ENCODE data around the gene LRCH4.
A peak's percentile ranks its signal among the peaks of the same experiment; 100 is the strongest.

The LRCH4 gene, protein sequence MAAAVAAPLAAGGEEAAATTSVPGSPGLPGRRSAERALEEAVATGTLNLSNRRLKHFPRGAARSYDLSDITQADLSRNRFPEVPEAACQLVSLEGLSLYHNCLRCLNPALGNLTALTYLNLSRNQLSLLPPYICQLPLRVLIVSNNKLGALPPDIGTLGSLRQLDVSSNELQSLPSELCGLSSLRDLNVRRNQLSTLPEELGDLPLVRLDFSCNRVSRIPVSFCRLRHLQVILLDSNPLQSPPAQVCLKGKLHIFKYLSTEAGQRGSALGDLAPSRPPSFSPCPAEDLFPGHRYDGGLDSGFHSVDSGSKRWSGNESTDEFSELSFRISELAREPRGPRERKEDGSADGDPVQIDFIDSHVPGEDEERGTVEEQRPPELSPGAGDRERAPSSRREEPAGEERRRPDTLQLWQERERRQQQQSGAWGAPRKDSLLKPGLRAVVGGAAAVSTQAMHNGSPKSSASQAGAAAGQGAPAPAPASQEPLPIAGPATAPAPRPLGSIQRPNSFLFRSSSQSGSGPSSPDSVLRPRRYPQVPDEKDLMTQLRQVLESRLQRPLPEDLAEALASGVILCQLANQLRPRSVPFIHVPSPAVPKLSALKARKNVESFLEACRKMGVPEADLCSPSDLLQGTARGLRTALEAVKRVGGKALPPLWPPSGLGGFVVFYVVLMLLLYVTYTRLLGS

DNA sequence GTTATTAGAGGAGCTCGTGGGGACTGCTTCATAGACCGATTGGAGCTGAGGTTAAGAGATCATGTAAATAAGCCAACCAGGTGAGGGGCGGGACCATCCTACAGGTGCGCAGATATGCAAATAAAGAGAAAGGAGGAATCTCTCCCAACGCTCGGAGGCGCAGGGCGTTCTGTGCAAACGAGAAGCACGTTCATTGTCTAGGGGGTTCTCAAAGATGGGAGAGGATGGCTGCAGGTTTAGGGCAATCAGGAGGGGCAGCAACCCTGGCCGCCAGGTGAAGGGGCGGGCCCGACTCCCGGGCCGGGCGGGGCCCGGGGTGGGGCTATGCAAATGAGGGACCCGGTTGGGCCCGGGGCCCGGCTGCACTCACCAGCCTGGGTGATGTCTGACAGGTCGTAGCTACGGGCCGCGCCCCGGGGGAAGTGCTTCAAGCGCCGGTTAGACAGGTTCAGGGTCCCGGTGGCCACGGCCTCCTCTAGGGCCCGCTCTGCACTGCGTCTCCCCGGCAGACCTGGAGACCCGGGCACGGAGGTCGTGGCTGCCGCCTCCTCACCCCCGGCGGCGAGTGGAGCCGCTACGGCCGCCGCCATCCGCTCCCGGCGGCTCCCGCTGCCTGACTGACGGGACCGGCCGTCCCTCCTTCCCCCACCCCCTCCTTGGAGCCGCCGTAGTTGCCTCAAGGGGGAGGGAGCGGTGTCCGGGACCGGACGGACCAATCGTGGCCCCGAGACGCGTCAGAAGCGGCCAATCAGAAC lies at the start of gene LRCH4:
Gene LRCH4, minus strand, starts transcription at position 619 of the 755 bp plus-strand sequence. Its CDS starts 29 bp downstream, at position 590.
- peak; percentile 83 for DNase-seq (ENCODE audit: low spot score)

DNA sequence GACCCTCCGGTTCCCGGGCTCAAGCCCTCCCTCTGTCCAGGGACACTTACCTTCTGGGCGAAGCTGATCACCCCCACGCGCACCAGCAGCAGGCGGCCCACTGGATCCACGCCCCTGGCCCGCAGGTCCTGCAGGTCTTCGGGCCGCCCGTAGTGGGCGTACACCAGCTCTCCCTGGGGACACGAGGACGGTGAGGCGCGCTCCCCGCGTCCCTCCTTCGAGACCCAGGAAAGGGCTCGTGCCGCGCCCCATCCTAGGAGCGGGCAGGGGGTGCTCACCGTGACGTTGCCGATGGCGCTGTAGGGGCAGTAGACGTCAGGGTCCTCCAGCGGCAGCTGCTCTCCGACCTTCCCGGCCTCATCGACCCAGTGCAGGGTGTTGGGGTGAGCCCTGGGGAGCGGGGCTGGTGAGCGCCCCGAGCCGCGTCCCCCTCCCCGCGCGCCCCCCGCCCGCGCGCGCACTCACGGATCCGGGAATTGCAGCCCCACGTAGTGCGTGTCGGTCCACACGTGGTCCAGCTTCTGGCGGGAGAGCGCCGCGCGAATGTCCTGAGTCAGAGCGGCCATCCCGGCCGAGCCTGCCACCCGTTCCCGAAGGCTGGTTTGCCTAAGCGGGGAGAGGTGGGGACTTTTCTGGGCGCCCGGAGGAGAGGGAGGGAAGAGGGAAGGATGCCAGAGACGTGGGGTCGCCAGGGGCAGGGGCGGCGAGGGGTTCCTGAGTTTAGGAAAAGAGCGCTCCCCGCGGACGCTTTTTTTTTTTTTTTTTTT lies 47.2 kb upstream of the LRCH4 start:
- DNase-seq (ENCODE audit: low spot score) = peak; percentile 63

DNA sequence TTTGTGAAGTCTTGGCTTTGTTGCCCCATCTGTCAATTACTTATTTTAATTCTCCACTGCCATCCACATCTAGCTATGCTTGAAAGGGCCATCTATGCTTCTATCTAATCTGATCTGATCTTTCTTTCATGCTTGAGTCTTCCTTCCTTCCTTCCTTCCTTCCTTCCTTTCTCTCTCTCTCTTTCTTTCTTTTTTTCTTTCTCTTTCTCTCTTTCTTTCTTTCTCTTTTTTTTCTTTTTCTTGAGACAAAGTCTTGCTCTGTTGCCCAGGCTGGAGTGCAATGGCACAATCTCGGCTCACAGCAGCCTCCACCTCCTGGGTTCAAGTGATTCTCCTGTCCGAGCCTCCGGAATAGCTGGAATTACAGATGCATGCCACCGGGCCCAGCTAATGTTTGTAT lies 44.1 kb upstream of the LRCH4 start:
- no peak for DNase-seq (ENCODE audit: low spot score)

DNA sequence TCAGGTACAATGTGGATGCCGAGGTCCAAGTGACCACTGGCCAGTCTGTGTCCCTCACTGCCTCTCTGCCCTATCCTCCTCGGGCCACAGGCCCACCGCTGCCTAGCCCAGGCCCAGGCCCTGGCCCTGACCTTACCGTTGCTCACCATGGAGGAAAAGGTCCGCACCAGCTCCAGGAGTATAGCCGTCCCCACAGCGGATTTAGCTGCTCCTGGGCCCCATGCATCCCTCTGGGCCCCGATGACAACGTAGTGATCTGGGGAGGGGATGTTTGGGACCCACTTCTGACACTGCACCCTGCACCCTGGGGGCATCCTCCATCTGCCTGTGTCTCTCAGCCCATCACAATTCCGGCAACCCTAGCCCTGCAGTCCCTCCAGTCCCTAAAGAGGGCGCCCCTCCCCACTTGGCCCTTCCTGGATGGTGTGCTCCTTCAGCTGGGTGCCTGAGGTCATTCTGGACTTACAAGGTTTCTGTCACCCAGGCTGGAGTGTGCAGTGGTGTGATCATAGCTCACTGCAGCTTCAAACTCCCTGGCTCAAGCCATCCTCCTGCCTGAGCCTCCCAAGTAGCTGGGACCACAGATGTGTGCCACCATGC lies 43.3 kb upstream of the LRCH4 start:
- DNase-seq (ENCODE audit: low spot score) = peak; percentile 82

DNA sequence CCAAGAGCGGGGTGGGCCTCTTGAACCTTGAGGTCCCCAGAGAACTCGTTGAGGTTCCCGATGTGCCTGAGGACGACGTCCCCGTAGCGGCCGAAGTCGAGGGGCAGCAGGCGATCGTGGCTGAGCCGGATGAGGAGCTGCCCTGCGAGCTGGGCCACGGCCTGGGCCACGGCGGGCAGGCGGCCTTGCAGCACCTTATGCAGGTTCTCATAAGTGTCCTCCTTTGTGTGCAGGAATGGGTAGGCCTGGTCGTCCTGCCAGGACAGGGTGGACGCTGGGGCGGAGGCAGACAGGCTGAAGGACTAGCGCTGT lies 41.3 kb upstream of the LRCH4 start:
- DNase-seq (ENCODE audit: low spot score) = peak; percentile 30

DNA sequence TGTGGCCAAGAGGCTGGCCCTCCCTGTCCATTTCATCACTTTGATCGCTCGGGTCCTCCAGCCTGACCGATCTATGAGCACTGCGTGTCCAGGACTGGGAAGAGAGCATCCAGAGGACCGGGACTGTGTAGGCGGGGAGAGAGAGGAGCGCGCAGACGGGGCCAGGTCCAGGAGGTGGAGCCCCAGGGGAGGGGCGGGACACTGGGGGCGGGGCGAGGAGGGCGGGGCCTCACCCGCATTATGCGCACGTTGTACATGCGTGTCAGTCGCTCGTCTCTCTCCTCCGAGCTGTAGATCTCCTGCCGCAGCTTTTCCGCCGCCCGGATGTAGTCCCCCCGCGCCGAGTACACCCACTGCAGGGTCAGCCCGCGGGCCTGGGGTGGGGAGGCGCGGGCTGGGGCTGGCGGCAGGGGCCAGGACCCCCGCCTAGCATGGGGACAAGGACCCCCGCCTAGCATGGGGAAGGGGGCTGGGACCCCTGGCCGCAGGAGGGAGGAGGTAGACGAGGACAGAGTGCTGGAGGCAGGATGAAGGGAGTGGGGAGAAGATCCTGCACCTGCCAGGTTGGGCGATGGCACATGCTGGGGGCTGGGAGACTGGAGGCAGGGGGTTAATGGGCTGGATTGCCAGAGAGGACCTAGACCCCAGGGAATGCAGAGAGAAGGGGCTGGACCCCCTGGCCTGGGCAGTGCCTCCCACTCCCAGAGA lies 40.8 kb upstream of the LRCH4 start:
- DNase-seq (ENCODE audit: low spot score) = peak; percentile 99

DNA sequence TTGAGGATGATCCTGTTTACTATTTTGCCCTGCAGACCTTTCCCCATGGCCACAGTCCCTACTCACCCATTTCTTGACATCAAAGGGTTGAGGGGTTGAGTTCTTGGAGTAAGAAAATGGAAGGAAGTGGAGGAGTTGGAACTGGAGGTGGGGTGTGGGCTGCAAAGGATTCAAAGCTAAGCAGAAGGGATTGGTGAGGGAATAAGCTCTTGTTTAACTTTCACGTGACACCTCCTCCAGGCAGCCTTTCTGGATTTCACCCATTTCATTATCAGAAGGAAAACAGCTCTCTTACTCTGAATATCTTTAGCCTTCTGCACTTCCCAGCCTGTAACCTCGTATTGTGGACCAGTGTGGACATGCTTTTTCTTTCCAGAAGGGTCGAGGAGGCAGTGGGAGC lies 40.1 kb upstream of the LRCH4 start:
- DNase-seq (ENCODE audit: low spot score) = no peak

DNA sequence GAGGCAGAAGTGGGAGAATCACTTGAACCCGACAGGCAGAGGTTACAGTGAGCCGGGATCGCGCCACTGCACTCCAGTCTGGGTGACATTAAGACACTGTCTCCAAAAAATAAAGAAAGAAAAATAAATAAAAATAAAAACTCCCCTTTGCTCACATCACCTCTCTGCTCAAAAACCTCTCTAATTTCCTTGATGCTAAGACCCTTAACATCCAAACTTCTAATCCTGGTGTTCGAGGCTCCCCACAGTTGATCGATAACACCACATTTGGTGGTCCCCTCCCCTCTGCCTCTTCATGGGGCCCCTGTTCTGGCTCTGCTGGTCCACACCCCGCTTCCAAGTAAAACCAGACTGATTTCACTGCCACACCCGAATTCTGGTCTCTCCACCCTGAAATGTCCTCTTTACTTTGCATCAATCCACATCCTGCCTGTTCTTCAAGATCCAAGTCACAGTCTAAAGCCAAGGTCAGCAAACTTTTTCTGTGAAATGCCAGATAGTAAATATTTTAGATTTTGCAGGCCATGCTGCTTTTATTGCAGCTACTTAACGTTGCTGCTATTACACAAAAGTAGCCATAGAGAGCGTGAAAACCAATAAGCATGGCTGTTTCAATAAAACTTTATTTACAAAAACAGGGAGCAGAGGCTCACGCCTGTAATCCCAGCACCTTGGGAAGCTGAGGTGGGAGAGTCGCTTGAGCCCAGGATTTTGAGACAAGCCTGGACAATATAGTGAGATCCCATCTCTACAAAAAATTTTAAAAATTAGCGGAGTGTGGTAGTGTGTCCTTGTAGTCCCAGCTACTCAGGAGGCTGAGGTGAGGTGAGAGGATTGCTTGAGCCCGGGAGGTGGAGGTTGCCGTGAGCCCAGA lies 38.3 kb upstream of the LRCH4 start:
- DNase-seq (ENCODE audit: low spot score) = no peak

DNA sequence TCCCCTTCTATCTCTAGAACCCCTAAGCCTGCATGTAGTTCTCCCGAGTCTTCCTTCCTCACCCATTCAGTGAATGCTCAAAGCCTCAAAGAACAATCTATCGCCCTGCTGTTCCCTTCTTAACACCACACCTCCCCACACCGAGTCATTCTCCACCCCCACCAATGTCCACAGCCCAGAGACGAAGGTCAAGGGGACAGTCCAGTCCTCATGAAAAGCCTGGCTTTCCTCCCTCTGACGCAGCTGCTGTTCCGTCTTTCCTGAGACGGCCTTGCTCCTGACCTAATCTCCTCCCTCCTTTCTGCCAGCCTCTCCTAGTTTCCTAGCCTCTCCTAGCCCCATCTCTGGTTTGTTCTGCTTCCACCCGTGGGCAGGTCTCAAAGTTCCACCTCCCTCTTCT lies 35.6 kb upstream of the LRCH4 start:
- DNase-seq (ENCODE audit: low spot score) = peak; percentile 2

DNA sequence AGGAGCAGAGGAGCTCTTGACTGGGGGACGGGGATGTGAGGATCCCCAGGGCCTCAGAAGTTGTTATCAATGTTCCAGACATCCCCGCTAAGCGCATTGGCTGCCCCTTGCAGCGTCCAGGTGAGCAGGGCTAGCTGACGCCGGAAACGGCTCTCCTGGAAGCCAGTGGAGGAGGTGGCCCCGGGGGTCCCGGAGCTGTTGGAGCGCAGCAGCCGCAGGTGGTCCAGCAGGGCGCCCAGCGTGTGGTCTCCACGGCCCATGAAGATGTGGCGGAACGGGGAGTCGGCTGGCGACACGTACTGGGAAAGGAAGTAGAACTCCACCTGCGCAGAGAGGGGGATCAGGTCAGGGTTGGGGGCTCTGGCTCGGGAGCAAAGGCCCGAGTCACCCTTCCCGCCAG lies 34.9 kb upstream of the LRCH4 start:
- peak; percentile 2 for DNase-seq (ENCODE audit: low spot score)

DNA sequence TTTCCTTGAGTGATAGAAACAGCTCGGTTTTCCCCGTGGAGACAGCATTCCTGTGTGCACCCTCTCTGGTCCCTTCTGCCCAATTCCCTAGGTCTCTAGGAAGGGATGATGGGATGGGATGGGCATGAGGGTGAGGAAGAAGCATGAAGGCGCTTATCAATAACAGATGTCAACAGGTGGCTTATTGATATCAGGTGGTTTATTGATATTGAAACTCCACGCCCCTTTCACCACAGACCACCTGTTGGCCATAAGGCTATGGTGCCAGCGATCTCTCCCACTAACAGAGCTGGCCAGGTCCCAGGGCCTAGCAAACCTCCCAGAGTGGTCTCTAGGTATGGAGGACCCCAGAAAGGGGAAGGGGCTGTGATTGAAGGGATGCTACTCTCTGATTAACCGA lies 34.3 kb upstream of the LRCH4 start:
- no peak for DNase-seq (ENCODE audit: low spot score)

DNA sequence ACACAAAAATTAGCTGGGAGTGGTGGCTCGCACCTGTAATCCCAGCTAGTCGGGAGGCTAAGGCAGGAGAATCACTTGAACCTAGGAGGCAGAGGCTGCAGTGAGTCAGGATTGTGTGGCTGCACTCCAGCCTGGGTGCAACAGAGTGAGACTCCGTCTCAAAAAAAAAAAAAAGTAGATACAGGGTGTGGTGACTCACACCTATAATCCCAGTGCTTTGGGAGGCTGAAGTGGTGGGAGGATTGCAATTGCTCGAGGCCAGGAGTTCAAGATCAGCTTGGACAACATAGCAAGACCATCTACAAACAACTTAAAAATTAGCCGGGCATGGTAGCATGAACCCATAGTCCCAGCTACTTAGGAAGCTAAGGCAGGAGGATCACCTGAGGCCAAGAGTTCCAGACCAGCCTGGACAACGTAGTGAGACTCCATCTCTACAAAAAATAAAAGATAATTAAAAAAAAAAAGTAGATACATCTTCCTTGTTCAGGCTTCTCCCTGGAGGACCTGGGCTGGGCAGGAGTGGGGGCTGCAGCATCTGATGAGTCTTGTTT lies 28.5 kb upstream of the LRCH4 start:
- no peak for DNase-seq (ENCODE audit: low spot score)

DNA sequence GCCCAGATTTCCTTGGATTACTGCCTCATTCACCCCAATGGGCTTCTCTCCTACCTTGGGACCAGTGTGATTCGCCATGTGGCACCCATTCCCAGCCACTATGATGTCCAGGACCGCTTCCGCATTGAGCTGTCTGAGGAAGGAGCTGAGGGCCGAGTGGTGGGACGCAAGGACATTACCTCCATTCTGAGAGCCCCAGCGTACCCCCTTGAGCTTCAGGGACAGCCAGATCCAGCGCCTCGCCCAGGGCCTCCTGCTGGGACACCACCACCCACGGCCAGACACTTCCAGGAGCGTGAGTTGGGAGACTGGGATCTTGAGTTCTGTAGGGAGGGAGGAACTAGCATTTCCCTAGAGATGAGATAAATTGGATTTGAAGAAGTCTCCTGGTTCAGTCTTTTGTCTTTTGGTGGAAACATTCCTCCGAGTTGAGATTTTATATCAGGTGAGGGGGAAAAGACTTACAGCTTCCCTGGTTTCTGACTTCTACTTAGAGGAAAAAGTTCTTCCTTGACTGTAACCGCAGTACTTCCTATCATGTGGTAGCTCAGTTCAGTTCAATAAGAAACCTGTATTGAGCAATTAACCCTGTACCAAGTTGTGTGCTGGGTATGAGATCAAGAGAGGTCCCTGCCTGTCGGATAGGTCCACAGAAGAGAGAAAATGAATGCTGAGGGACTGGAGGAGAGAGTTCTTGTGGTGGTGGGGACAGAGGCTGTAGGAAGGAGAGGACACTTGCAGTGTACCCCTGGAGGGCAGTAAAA lies 27.7 kb upstream of the LRCH4 start:
- no peak for DNase-seq (ENCODE audit: low spot score)

DNA sequence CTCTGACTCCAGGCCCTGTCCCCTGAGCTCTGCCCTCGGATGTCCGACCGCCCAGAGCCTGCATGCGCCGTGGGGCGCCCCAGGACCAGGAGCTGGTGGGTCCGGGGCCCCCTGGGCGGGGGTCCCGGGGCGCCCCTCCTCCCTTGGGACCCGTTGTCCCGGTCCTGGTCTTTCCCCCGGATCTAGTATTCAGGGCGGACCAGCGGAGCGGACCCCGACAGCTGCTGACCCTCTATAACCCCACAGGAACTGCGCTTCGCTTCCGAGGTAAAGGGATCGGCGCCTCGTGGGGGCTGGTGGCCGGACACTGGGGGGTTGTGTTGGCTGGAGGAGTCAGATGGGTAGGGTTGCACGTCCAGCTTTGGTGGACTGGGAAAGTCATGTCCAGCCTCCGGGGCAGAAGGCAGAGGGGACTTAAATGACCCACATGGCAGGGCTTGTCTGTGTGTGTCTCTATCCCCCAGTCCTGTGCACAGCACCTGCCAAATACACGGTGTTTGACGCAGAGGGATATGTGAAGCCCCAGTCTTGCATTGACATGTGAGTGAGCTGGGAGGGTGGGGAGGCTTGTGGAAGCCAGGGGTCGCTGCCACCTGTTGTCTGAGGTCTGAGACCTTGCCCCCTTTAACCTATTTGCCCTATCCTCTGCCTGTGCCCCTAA lies 26.9 kb upstream of the LRCH4 start:
- DNase-seq (ENCODE audit: low spot score) = no peak

DNA sequence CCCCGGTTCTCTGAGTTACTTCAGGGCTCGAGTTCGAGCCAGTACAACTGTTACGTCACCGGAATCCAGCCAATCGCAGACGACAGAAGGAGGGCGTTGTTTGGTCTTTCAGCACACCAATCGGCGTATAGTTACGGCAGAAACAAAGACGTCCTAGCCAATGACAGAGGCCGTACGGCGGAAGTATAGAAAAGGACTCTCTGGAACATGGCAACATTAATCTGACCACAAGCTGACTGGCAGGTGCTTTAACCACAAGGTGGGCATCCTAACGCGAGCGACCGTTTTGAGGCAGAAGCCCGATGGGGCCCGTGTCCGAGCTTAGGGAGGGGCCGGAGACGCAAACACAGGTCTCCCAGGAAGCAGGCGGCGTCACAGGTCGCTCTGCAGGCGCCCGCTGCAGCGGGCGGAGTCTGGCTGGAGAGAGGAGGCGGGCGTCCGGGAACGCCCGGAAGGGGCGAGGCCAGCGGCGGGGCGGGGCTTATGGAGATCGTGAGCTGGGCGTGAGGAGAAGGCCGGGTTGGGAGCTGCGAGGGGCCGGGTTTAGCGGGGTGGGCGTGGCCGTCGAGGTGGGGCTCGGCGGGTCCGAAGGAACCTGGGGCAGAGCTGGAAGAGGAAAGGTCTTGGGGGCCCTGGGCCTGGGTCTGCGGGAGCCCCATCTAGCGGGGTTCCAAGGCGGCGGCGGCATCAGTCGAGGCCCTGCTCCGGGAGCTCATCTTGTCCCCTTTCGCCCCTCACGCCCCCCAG lies 26.2 kb upstream of the LRCH4 start, which contains the start of gene MOSPD3:
Gene MOSPD3, plus strand, starts transcription at position 558 of the 747 bp plus-strand sequence. CDS start 252 bp downstream, outside the sequence.
- DNase-seq (ENCODE audit: low spot score) = peak; percentile 98

DNA sequence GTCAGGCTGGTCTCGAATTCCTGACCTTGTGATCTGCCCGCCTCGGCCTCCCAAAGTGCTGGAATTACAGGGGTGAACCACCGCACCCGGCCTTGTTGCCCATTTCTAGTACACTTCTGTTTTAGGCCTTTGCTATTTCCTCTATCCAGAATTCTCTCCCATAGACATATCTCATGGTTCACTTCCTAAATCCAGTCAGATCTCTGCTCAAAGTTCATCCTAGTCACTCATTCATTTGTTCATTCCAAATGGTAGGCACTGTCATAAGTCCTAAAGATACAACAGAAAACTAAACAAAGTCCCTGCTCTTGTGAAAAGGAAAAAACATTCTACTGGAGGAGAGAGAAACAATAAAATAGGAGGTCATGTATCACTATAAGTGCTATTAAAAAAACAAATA lies 24.0 kb upstream of the LRCH4 start:
- no peak for DNase-seq (ENCODE audit: low spot score)

DNA sequence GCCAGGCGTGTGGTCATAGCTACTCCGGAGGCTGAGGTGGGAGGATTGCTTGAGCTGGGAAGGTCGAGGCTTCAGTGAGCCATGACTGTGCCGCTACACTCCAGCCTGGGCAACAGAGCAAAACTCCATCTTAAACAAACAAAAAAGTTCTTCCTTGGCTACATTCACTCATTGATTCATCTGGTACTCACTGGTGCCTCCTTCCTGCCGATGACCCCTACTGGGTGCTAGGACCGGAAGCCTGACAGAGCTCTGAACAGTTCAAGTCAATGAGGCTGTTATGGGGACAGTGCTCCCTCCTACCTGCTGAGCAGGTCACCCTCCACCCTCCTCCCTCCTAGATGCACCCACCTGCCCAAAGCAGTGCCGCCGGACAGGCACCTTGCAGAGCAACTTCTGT lies 21.2 kb upstream of the LRCH4 start:
- DNase-seq (ENCODE audit: low spot score) = no peak

DNA sequence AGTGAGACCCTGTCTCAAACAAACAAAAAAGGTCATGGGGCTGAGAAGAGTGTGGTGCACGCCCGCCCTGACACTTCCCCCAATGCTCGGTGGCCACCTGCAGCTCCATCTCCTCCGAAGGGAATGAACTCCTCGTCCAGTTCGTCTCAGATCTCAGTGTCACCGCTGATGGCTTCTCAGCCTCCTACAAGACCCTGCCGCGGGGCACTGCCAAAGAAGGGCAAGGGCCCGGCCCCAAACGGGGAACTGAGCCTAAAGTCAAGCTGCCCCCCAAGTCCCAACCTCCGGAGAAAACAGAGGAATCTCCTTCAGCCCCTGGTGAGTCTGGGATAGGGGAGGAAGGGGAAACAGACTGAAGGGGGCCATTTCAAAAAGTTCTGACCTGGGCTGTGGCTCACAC lies 20.4 kb upstream of the LRCH4 start:
- DNase-seq (ENCODE audit: low spot score) = no peak
